Fibroblast of pulmonary artery (primary cell): ENCODE data around the gene VRK1.

Experiments used
- DNase-seq: peaks from one replicate; pipeline ENCODE4 v3.0.0-alpha.2; 2010; ENCODE audit warnings: low read depth
- H3K4me3 ChIP-seq: replicated peaks from 2 replicates; pipeline ENCODE4 v1.5.1; 2011; ENCODE audit warnings: low read depth, mild to moderate bottlenecking, control low read depth, low read length, moderate library complexity
- CTCF ChIP-seq: IDR thresholded peaks from 2 replicates; pipeline ENCODE4 v1.5.1; 2011; ENCODE audit warnings: mild to moderate bottlenecking, control low read depth, low read length, inconsistent platforms; ENCODE audit errors: missing control alignments

Gene VRK1

GRCh38 chr14:96790186-96790585 lies 7.0 kb upstream of the VRK1 start:
- no peak for DNase-seq
- H3K4me3 ChIP-seq = no peak overlapping the region

GRCh38 chr14:96790706-96791105 lies 6.5 kb upstream of the VRK1 start:
- DNase-seq = no peak
- no peak overlapping the region for H3K4me3 ChIP-seq
- no peak for TF ChIP-seq CTCF

More at GRCh38 chr14:96790186-96790585, 7.0 kb upstream of the VRK1 start:
- no peak for TF ChIP-seq CTCF

- no peak for TF ChIP-seq CTCF
- no peak for DNase-seq
- H3K4me3 ChIP-seq = no peak overlapping the region
Measured at GRCh38 chr14:96792003-96792402, 5.2 kb upstream of the VRK1 start.

GRCh38 chr14:96792591-96792990 lies 4.6 kb upstream of the VRK1 start:
- TF ChIP-seq CTCF = no peak
- no peak overlapping the region for H3K4me3 ChIP-seq
- DNase-seq = no peak

- DNase-seq = no peak
- TF ChIP-seq CTCF = no peak
- no peak overlapping the region for H3K4me3 ChIP-seq
Measured at GRCh38 chr14:96793547-96793946, 3.6 kb upstream of the VRK1 start.

GRCh38 chr14:96795109-96795828 lies 1.9 kb upstream of the VRK1 start:
- TF ChIP-seq CTCF = no peak
- H3K4me3 ChIP-seq = no peak overlapping the region
- no peak for DNase-seq
